PC-3 (cell line): ENCODE measurements around the gene NUAK2.

ENCODE experiments used
- EZH2 ChIP-seq: fragments of 300-600 bp; sonication (generic); IDR thresholded peaks from one replicate; pipeline ENCODE4 v1.6.1; 2017; ENCODE audit warnings: antibody characterized with exemption, mild to moderate bottlenecking, low read length; ENCODE audit not compliant: unreplicated experiment
- TF ChIP-seq, protein P1 (sequence below): fragments of 300-600 bp; sonication (generic); conservative IDR thresholded peaks from 2 replicates; pipeline ENCODE4 v1.5.1; 2017; ENCODE audit warnings: antibody characterized with exemption, low read depth, mild to moderate bottlenecking, low read length

DNA sequence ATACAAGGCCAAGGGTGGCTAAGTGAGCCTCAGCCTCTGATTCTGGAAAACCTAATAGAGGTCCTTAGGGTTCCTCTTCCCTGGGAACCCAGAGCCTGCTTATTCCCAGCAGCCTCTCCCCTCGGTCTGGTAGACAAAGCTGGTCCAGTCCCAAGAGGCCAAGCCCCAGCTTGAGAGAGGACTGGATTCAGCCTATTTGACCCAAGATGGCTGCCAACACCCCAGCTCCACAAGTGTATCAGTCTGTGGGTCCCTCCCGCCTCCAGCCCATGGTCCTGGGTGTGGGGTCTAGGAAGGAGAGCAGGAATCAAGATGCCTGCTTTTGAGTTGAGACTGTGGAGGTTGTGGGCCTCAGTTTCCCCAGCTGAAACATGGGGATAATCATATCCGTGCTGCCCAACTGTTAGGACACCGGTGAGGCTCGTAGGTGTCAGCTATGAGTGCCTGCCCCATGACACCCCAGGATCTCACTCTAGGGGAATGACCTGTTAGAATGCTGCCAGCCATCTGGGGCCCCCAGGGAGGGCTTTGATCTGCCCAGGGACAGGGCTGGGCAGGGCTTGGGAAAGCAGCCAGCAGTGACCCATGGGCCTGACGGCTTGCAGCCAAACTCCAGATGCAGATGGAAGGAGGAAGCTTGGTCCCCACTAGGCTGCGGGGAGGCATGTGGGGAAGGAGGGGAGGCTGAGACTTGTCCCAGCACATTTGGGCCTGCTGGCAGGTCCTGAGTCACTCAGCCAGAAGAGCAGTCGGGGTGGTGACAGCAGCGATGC is 45.4 kb downstream of the NUAK2 start:
- TF ChIP-seq, protein P1, sequence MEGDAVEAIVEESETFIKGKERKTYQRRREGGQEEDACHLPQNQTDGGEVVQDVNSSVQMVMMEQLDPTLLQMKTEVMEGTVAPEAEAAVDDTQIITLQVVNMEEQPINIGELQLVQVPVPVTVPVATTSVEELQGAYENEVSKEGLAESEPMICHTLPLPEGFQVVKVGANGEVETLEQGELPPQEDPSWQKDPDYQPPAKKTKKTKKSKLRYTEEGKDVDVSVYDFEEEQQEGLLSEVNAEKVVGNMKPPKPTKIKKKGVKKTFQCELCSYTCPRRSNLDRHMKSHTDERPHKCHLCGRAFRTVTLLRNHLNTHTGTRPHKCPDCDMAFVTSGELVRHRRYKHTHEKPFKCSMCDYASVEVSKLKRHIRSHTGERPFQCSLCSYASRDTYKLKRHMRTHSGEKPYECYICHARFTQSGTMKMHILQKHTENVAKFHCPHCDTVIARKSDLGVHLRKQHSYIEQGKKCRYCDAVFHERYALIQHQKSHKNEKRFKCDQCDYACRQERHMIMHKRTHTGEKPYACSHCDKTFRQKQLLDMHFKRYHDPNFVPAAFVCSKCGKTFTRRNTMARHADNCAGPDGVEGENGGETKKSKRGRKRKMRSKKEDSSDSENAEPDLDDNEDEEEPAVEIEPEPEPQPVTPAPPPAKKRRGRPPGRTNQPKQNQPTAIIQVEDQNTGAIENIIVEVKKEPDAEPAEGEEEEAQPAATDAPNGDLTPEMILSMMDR, result no peak
- TF ChIP-seq EZH2, result no peak
